DMS53 (cell line): ENCODE results near the gene ARL14EPL.

Experiments used
- DNase-seq: peaks from one replicate; lab custom pipeline; 2025; lab: John Stamatoyannopoulos, UW

ARL14EPL gene

DNA sequence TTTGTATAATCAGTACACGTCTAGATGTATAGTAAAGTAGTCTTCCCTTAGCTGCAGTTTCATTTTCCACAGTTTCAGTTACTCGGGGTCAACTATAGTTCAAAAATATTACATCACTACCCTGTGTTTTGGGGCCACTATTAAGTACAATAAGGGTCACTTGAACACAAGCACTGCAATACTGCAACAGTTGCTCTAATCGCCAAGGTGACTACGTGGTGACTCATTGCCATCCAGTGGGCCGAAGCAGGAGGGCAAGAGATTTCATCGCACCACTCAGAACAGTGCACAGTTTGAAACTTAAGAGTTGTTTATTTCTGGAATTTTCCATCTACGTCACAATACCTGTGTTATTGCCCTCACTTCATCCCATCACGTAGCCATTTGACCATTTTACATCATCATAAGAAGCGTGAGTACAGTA is at the start of gene ARL14EPL:
ARL14EPL (plus strand) TSS at position 379 of the 424 bp plus-strand sequence. CDS start 18,994 bp downstream, outside the sequence.
- DNase-seq = peak; percentile 87

DNA sequence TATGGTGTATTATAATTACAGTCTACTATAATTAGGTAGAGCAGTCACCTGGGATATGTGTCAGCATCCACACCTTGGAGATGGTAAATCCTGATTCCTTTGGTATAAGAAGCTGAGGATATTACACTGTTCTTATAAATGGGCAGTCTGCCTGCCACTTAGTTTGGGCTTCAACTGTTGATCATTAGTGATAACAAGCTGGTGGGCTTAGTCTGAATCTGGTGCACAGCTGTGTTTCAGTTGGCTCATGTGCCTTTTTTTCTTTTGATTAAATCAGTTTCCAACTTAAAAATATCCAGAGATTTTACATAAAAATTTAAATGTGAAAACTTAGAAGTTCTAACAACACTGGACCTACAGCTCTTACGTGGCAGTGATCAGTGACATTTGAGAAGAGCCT is 48.8 kb upstream of the ARL14EPL start:
- DNase-seq = no peak

- no peak for DNase-seq
These were observed 46.2 kb upstream of the ARL14EPL start for GRCh38 chr5:115985802-115986757.

DNA sequence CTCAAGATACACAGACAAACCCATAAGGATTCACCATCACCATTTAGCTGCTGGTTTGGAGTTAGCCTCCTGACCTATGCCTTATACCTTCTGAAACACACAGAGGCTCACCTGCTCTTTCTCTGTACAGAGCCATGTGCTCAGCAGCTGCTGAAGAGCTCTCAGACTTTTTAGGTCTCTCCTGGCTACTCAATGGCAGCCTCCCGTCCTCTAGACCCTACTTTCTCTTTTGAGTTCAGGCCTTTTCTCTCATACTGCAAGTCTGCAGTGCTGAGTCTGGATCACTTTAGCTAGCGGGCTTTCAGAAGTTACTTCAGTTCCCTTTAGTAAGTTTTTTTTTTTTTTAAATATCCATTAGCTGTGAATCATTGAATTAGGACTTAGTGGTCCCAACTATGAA is 44.3 kb upstream of the ARL14EPL start:
- no peak for DNase-seq

DNA sequence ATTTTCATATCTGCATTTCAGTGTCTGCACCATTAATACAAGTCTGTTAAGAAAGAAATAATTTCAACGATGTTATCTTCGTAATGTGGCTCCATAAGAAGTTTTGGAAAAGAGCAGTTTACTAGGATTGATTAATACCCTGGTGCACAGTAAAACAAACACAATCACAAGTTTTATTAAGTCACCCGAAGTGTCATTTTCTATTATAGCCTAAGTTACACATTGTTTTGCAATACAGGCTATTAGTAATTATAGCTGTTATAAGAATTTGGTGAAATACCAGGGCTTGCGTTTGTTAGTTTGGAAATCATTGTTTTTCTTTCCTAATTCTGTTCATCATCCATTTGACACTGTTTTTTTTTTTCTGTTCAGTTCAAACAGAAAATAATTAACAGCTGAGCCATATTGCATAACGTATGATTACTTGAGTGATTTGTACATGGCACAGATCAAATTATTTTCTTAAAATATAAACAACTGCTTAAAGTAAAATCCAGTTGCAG is 39.4 kb upstream of the ARL14EPL start:
- DNase-seq = no peak

GRCh38 chr5:115995351-115995750 is 36.9 kb upstream of the ARL14EPL start:
- no peak for DNase-seq

DNA sequence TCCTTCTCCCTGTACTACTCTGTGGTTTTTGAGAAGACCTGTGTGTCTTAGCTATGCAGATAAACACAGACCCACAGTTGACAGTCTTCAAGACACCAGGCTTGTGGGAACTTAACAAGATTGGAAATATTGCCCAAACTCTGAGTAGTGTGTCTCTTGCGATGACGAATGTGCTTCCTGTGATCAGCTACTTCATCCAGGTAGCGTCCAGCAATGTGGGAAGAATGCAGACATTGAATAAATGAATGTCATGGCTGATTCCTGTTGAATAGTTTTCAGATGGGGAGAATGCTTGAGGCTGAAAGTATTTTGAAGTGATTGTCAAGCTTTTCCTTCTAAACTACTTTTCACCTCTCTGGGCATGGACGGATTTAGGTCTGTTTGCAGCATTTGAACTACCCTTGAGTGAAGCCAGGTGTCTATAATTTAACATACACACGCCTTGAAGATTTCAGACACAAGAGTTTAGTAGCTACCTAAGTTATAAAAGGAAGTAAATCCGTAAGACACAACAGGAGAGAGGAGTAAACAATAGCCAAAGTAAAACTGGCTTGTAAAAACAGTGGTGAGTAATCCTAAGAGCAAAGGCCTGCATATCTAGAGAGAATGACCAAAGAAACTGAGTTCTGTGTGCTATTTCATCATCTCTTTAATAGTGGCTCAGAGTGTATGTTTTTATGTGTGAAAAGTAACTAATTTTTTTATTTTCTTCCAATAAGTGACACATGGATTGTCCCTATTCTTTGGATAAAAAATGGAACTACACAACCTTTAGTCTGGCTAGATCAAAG is 30.0 kb upstream of the ARL14EPL start:
- DNase-seq = no peak

GRCh38 chr5:116004248-116004647 is 28.0 kb upstream of the ARL14EPL start:
- no peak for DNase-seq

DNA sequence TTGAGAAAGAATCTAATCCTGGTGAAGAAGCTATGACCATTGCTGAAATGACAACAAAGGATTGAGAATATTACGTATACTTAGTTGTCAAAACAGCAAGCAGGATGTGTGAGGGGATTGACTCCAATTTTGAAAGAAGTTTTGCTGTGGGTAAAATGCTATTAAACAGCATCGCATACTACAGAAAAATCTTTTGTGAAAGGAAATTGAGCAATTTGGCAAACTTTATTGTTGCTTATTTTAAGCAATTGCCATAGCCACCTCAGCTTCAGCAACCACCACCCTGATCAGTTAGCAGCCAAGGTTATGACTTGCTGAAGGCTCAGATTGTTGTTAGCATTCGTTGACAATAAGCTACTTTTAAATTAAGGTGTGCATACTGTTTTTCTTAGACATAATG is 22.5 kb upstream of the ARL14EPL start:
- DNase-seq = no peak

DNA sequence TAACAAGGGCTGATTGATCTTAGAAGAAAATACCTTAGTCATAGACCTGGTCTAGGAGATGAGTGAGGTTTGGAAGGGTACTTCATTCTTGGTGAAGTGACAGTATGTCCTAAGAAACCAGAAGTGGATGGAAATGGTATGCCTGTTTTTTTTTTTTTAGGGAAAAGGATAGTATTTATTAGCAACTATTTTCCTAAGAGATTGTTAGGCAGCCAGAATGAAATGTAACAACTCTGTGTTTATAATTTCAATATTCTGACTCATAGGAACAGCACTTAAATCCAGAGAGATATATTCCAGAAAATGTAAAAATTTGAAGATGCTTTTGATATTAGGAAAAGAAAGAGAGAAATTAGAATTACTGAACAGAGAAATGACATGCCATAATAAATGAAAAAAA is 21.2 kb upstream of the ARL14EPL start:
- DNase-seq = no peak

GRCh38 chr5:116013207-116013785 is 19.0 kb upstream of the ARL14EPL start:
- no peak for DNase-seq

GRCh38 chr5:116013936-116014335 is 18.3 kb upstream of the ARL14EPL start:
- no peak for DNase-seq

DNA sequence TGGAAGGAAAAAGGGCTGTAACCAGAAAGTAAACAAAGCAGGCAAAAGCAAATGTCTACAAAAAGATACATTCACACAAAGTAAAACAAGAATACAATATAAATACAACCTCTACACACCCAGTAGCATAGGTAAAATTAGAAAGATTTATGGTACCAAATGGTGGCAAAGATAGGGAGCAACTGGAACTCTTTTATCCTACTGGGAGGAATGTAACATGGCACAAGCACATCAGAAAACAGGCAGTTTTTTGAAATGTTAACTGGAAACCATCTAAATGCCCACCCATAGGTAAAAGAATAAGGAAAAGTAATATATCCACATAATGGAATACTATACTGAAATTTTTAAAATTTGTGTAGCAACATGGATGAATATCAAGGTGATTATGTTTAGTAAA is 8.7 kb upstream of the ARL14EPL start:
- DNase-seq = no peak

GRCh38 chr5:116025866-116026265 is 6.4 kb upstream of the ARL14EPL start:
- no peak for DNase-seq

DNA sequence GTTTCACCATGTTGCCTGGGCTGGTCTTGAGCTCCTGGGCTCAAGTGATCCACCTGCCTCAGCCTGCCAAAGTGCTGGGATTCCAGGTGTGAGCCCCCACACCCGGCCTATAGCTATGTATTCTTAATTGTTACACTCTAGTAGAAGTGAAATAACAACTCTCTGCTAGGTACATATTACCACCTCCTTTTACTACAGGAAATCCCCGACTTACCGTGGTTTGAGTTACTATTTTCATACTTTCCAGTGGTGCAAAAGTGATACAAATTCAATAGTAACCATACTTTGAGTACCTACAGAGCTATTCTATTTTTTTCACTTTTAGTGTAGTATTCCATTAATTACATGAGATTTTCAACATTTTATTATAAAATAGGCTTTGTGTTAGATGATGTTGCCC is 719 bp downstream of the ARL14EPL start:
- no peak for DNase-seq

DNA sequence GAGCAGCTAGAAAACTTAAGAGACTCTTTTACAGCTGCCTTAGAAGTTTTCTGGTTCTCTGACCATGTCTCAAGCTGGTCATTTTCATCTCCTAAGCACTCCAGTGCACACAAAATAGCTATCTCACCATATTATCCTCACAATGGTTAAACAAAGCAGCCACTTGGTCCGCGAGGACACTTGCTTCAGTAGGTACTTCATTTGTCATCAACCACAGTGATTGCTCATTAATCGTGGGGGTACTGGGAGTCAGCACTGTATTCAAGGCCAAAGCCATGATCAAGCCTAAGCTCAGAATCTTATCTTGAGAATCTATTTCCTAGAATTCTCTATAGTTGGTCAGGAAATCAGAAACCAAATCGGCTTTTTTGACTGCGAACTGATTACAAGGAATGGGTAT is 2.9 kb downstream of the ARL14EPL start:
- no peak for DNase-seq

DNA sequence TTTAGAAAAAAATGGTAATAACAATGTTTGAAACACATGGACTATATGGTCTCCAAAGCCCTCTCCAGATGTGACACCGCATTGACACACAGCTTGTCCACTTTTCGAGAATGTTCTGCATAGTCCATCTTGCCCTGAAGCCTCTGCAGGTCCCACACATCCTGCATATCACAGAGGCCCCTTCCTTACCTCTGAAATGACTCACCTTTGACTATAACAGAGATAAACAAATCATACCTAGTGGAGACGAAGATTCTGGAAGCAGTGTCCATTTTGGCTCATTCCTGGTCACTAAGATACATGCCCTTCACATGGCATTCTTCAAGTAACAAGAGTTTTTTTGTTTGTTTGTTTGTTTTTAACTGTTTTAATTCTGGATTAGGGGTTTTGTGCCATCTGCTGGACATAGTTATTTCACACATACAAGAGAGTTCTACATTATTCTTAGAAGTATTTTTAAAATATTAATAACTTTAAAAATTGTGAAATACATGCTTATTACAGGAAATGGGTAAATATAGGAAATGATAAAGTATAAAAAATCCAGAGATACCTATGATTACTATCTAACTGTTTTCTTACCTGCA is 5.1 kb downstream of the ARL14EPL start:
- peak; percentile 31 for DNase-seq

DNA sequence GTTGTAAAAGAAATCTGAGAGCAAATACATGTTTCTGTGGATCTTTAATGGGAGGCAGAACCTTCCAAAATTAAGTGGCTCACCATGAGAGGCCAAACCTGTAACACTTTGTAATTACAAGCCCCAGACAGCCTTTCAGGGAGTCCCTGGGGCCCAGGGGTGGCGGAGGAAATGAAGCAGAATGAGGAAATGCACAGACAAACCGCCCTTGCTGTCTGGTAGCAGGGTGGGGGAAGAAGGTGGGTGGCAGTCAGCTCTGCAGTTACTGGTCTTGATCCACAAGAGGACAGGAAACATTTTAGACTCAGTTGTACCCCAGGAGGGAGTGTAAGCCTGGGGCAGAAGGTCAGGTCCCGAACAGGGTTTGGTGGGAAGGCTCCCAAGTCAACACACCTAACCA is 6.5 kb downstream of the ARL14EPL start:
- no peak for DNase-seq

- no peak for DNase-seq
These were observed 10.1 kb downstream of the ARL14EPL start for GRCh38 chr5:116042375-116042774.

- DNase-seq = no peak
These were observed 11.8 kb downstream of the ARL14EPL start for GRCh38 chr5:116044073-116044472.

GRCh38 chr5:116045821-116046220 is 13.5 kb downstream of the ARL14EPL start:
- no peak for DNase-seq

DNA sequence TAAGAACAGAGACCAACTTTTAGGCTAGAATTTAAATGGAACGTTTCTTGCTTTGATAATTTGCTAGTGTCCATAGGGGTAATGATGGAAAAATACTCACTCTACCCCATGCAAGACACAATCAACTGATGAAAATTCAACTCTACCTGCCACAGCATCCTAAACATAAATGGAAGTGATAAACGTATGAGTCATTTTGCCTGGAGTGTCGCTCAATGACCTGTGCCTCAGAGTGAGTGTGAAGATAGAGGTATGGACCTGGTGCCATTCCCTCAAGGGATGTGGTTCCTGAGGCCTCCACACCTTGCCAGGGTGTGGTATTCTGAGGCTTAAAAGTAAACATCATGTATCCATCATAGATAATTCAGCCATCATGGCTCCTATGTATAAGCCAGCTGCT is 14.0 kb downstream of the ARL14EPL start:
- peak; percentile 12 for DNase-seq
